Measurements from ENCODE around the gene SLC8B1.

The SLC8B1 gene

GRCh38 chr12:113334786-113335539, at the start of gene SLC8B1:
Gene SLC8B1, minus strand, starts transcription at chr12:113335109. Its CDS starts 2,231 bp downstream, at chr12:113332878.
- Histone ChIP-seq H3K36me3 (ENCODE audit: insufficient read depth, low read length) (peaks cover 4% of the 10 kb centered on the region), H3K9me3 (ENCODE audit: low read length) (no peaks in the 10 kb centered on the region), H3K27me3 (ENCODE audit: control insufficient read depth in 1 of 2, insufficient read depth in 2 of 2, low read length in 2 of 2) (no peaks in the 10 kb centered on the region), H3K9ac (ENCODE audit: low read length) (peak within 1 kb of the TSS; percentile 15), H3K4me3 (ENCODE audit: low read depth in 1 of 2, low read length in 2 of 2) (peak within 1 kb of the TSS; percentile 62 to 70), H3K27ac (ENCODE audit: low read depth, low read length) (peak within 1 kb of the TSS; percentile 63), H3K4me1 (ENCODE audit: insufficient read depth, low read length) (peaks cover 8% of the 10 kb centered on the region)

- Histone ChIP-seq H3K4me1 (ENCODE audit: insufficient read depth, low read length) (no peaks in the 10 kb centered on the region), H3K9me3 (ENCODE audit: low read length) (no peaks in the 10 kb centered on the region), H3K4me3 (ENCODE audit: low read depth in 1 of 2, low read length in 2 of 2) (no peak overlapping the region), H3K27ac (ENCODE audit: low read depth, low read length) (no peak overlapping the region), H3K9ac (ENCODE audit: low read length) (no peak overlapping the region), H3K36me3 (ENCODE audit: insufficient read depth, low read length) (peaks cover 6% of the 10 kb centered on the region), H3K27me3 (ENCODE audit: control insufficient read depth in 1 of 2, insufficient read depth in 2 of 2, low read length in 2 of 2) (no peaks in the 10 kb centered on the region)
Observed at GRCh38 chr12:113382206-113382605, 47.3 kb upstream of the SLC8B1 start.

GRCh38 chr12:113381220-113381619, 46.3 kb upstream of the SLC8B1 start:
- Histone ChIP-seq H3K27ac (ENCODE audit: low read depth, low read length) (no peak overlapping the region), H3K36me3 (ENCODE audit: insufficient read depth, low read length) (peaks cover 16% of the 10 kb centered on the region), H3K4me3 (ENCODE audit: low read depth in 1 of 2, low read length in 2 of 2) (no peak overlapping the region), H3K4me1 (ENCODE audit: insufficient read depth, low read length) (no peaks in the 10 kb centered on the region), H3K9ac (ENCODE audit: low read length) (no peak overlapping the region), H3K27me3 (ENCODE audit: control insufficient read depth in 1 of 2, insufficient read depth in 2 of 2, low read length in 2 of 2) (no peaks in the 10 kb centered on the region), H3K9me3 (ENCODE audit: low read length) (no peaks in the 10 kb centered on the region)

- H3K9me3 ChIP-seq (ENCODE audit: low read length) = no peaks in the 10 kb centered on the region
- no peak overlapping the region for H3K9ac ChIP-seq (ENCODE audit: low read length)
- H3K36me3 ChIP-seq (ENCODE audit: insufficient read depth, low read length) = peaks cover 34% of the 10 kb centered on the region
- no peak overlapping the region for H3K4me3 ChIP-seq (ENCODE audit: low read depth in 1 of 2, low read length in 2 of 2)
- H3K27ac ChIP-seq (ENCODE audit: low read depth, low read length) = no peak overlapping the region
- no peaks in the 10 kb centered on the region for H3K27me3 ChIP-seq (ENCODE audit: control insufficient read depth in 1 of 2, insufficient read depth in 2 of 2, low read length in 2 of 2)
- no peaks in the 10 kb centered on the region for H3K4me1 ChIP-seq (ENCODE audit: insufficient read depth, low read length)
Observed at GRCh38 chr12:113378291-113378690, 43.4 kb upstream of the SLC8B1 start.

- Histone ChIP-seq H3K27ac (ENCODE audit: low read depth, low read length) (no peak overlapping the region), H3K27me3 (ENCODE audit: control insufficient read depth in 1 of 2, insufficient read depth in 2 of 2, low read length in 2 of 2) (no peaks in the 10 kb centered on the region), H3K9ac (ENCODE audit: low read length) (no peak overlapping the region), H3K4me3 (ENCODE audit: low read depth in 1 of 2, low read length in 2 of 2) (no peak overlapping the region), H3K9me3 (ENCODE audit: low read length) (no peaks in the 10 kb centered on the region), H3K36me3 (ENCODE audit: insufficient read depth, low read length) (peaks cover 39% of the 10 kb centered on the region), H3K4me1 (ENCODE audit: insufficient read depth, low read length) (no peaks in the 10 kb centered on the region)
Observed at GRCh38 chr12:113374823-113375428, 40.0 kb upstream of the SLC8B1 start.

GRCh38 chr12:113373969-113374368, 39.1 kb upstream of the SLC8B1 start:
- Histone ChIP-seq H3K27ac (ENCODE audit: low read depth, low read length) (no peak overlapping the region), H3K27me3 (ENCODE audit: control insufficient read depth in 1 of 2, insufficient read depth in 2 of 2, low read length in 2 of 2) (no peaks in the 10 kb centered on the region), H3K4me1 (ENCODE audit: insufficient read depth, low read length) (no peaks in the 10 kb centered on the region), H3K36me3 (ENCODE audit: insufficient read depth, low read length) (peaks cover 39% of the 10 kb centered on the region), H3K4me3 (ENCODE audit: low read depth in 1 of 2, low read length in 2 of 2) (no peak overlapping the region), H3K9me3 (ENCODE audit: low read length) (no peaks in the 10 kb centered on the region), H3K9ac (ENCODE audit: low read length) (no peak overlapping the region)

- no peak overlapping the region for H3K4me3 ChIP-seq (ENCODE audit: low read depth in 1 of 2, low read length in 2 of 2)
- H3K27ac ChIP-seq (ENCODE audit: low read depth, low read length) = no peak overlapping the region
- no peak overlapping the region for H3K9ac ChIP-seq (ENCODE audit: low read length)
- H3K9me3 ChIP-seq (ENCODE audit: low read length) = no peaks in the 10 kb centered on the region
- peaks cover 39% of the 10 kb centered on the region for H3K36me3 ChIP-seq (ENCODE audit: insufficient read depth, low read length)
- H3K4me1 ChIP-seq (ENCODE audit: insufficient read depth, low read length) = no peaks in the 10 kb centered on the region
- H3K27me3 ChIP-seq (ENCODE audit: control insufficient read depth in 1 of 2, insufficient read depth in 2 of 2, low read length in 2 of 2) = no peaks in the 10 kb centered on the region
Observed at GRCh38 chr12:113373440-113373839, 38.5 kb upstream of the SLC8B1 start.

GRCh38 chr12:113372371-113372770, 37.5 kb upstream of the SLC8B1 start:
- Histone ChIP-seq H3K36me3 (ENCODE audit: insufficient read depth, low read length) (peaks cover 39% of the 10 kb centered on the region), H3K4me1 (ENCODE audit: insufficient read depth, low read length) (no peaks in the 10 kb centered on the region), H3K9me3 (ENCODE audit: low read length) (no peaks in the 10 kb centered on the region), H3K27ac (ENCODE audit: low read depth, low read length) (no peak overlapping the region), H3K27me3 (ENCODE audit: control insufficient read depth in 1 of 2, insufficient read depth in 2 of 2, low read length in 2 of 2) (no peaks in the 10 kb centered on the region), H3K4me3 (ENCODE audit: low read depth in 1 of 2, low read length in 2 of 2) (no peak overlapping the region), H3K9ac (ENCODE audit: low read length) (no peak overlapping the region)

- Histone ChIP-seq H3K4me3 (ENCODE audit: low read depth in 1 of 2, low read length in 2 of 2) (no peak overlapping the region), H3K36me3 (ENCODE audit: insufficient read depth, low read length) (peaks cover 33% of the 10 kb centered on the region), H3K9me3 (ENCODE audit: low read length) (no peaks in the 10 kb centered on the region), H3K27ac (ENCODE audit: low read depth, low read length) (no peak overlapping the region), H3K4me1 (ENCODE audit: insufficient read depth, low read length) (no peaks in the 10 kb centered on the region), H3K9ac (ENCODE audit: low read length) (no peak overlapping the region), H3K27me3 (ENCODE audit: control insufficient read depth in 1 of 2, insufficient read depth in 2 of 2, low read length in 2 of 2) (no peaks in the 10 kb centered on the region)
Observed at GRCh38 chr12:113371808-113372207, 36.9 kb upstream of the SLC8B1 start.

- Histone ChIP-seq H3K27ac (ENCODE audit: low read depth, low read length) (no peak overlapping the region), H3K27me3 (ENCODE audit: control insufficient read depth in 1 of 2, insufficient read depth in 2 of 2, low read length in 2 of 2) (no peaks in the 10 kb centered on the region), H3K36me3 (ENCODE audit: insufficient read depth, low read length) (peaks cover 27% of the 10 kb centered on the region), H3K9me3 (ENCODE audit: low read length) (no peaks in the 10 kb centered on the region), H3K4me3 (ENCODE audit: low read depth in 1 of 2, low read length in 2 of 2) (no peak overlapping the region), H3K4me1 (ENCODE audit: insufficient read depth, low read length) (no peaks in the 10 kb centered on the region), H3K9ac (ENCODE audit: low read length) (no peak overlapping the region)
Observed at GRCh38 chr12:113370923-113371682, 36.2 kb upstream of the SLC8B1 start.

- Histone ChIP-seq H3K9ac (ENCODE audit: low read length) (no peak overlapping the region), H3K27me3 (ENCODE audit: control insufficient read depth in 1 of 2, insufficient read depth in 2 of 2, low read length in 2 of 2) (no peaks in the 10 kb centered on the region), H3K4me3 (ENCODE audit: low read depth in 1 of 2, low read length in 2 of 2) (no peak overlapping the region), H3K36me3 (ENCODE audit: insufficient read depth, low read length) (peaks cover 15% of the 10 kb centered on the region), H3K27ac (ENCODE audit: low read depth, low read length) (no peak overlapping the region), H3K4me1 (ENCODE audit: insufficient read depth, low read length) (no peaks in the 10 kb centered on the region), H3K9me3 (ENCODE audit: low read length) (no peaks in the 10 kb centered on the region)
Observed at GRCh38 chr12:113369391-113369985, 34.6 kb upstream of the SLC8B1 start.

Measured in muscle layer of colon (tissue), 2 donors.